ENCODE results near the gene CASP5.
"Not testable (repeated sequence)": the region's sequence is repeated elsewhere in the genome, so short reads cannot be mapped to it uniquely, and the experiment has no call there.

The CASP5 gene

GRCh38 chr11:105033781-105034180 is 10.8 kb upstream of the CASP5 start:
- DNase-seq (ENCODE audit: low read depth in 2 of 2): no peak

- DNase-seq (ENCODE audit: low read depth in 2 of 2): no peak
These were observed 10.4 kb upstream of the CASP5 start for GRCh38 chr11:105033343-105033742.

GRCh38 chr11:105032495-105032894 is 9.5 kb upstream of the CASP5 start:
- no peak for DNase-seq (ENCODE audit: low read depth in 2 of 2)

- no peak for DNase-seq (ENCODE audit: low read depth in 2 of 2)
These were observed 4.7 kb upstream of the CASP5 start for GRCh38 chr11:105027678-105028077.

GRCh38 chr11:105024394-105024793 is 1.4 kb upstream of the CASP5 start:
- DNase-seq (ENCODE audit: low read depth in 2 of 2): no peak

GRCh38 chr11:105022527-105022926 is 441 bp downstream of the CASP5 start:
- DNase-seq (ENCODE audit: low read depth in 2 of 2): no peak

- no peak for DNase-seq (ENCODE audit: low read depth in 2 of 2)
These were observed 15.5 kb downstream of the CASP5 start for GRCh38 chr11:105007463-105007862.

GRCh38 chr11:105005451-105005845 is 17.5 kb downstream of the CASP5 start:
- DNase-seq (ENCODE audit: low read depth in 2 of 2): no peak

- no peak for DNase-seq (ENCODE audit: low read depth in 2 of 2)
These were observed 18.9 kb downstream of the CASP5 start for GRCh38 chr11:105004021-105004420.

- DNase-seq (ENCODE audit: low read depth in 2 of 2): no peak
These were observed 19.8 kb downstream of the CASP5 start for GRCh38 chr11:105003151-105003550.

- no peak for DNase-seq (ENCODE audit: low read depth in 2 of 2)
These were observed 22.2 kb downstream of the CASP5 start for GRCh38 chr11:105000797-105001196.

GRCh38 chr11:105000167-105000566 is 22.8 kb downstream of the CASP5 start:
- no peak for DNase-seq (ENCODE audit: low read depth in 2 of 2)

GRCh38 chr11:104999721-105000120 is 23.2 kb downstream of the CASP5 start:
- DNase-seq (ENCODE audit: low read depth in 2 of 2): no peak

GRCh38 chr11:104997288-104997687 is 25.7 kb downstream of the CASP5 start:
- DNase-seq (ENCODE audit: low read depth in 2 of 2): no peak

- DNase-seq (ENCODE audit: low read depth in 2 of 2): no peak
These were observed 28.0 kb downstream of the CASP5 start for GRCh38 chr11:104995001-104995408.

GRCh38 chr11:104992781-104993180 is 30.2 kb downstream of the CASP5 start:
- DNase-seq (ENCODE audit: low read depth in 2 of 2): no peak

- no peak for DNase-seq (ENCODE audit: low read depth in 2 of 2)
These were observed 31.0 kb downstream of the CASP5 start for GRCh38 chr11:104991994-104992393.

GRCh38 chr11:104984808-104985207 is 38.2 kb downstream of the CASP5 start:
- no peak for DNase-seq (ENCODE audit: low read depth in 2 of 2)

- no peak for DNase-seq (ENCODE audit: low read depth in 2 of 2)
These were observed 43.1 kb downstream of the CASP5 start for GRCh38 chr11:104979839-104980238.

- no peak for DNase-seq (ENCODE audit: low read depth in 2 of 2)
These were observed 49.4 kb downstream of the CASP5 start for GRCh38 chr11:104973616-104974015.

- not testable (repeated sequence) for DNase-seq (ENCODE audit: low read depth in 2 of 2)
These were observed 50.0 kb downstream of the CASP5 start for GRCh38 chr11:104972924-104973323.

- DNase-seq (ENCODE audit: low read depth in 2 of 2): no peak
These were observed 52.2 kb downstream of the CASP5 start for GRCh38 chr11:104970756-104971155.

GRCh38 chr11:104968856-104969776 is 53.9 kb downstream of the CASP5 start:
- DNase-seq (ENCODE audit: low read depth in 2 of 2): no peak
